HepG2 (cell line): ENCODE measurements around the gene DDC. TPM values are rescaled to one million over a fixed set of nuclear protein-coding genes. Genes with fewer than 3 reads are reported as not detected.

Experiments
- ATF7-NPFF ChIP-seq: sonication (generic); formaldehyde crosslinking; IDR thresholded peaks from 2 replicates; pipeline ENCODE4 v1.8.1; 2023; ENCODE audit warnings: mild to moderate bottlenecking, low read depth, missing genetic modification reagents, moderate library complexity
- CEBPB ChIP-seq: IDR thresholded peaks from 2 replicates; pipeline ENCODE4 v1.6.1; 2011; ENCODE audit warnings: low read depth, low read length, improper control_type of control experiment, borderline replicate concordance
- CHCHD3 ChIP-seq: sonication (generic); formaldehyde crosslinking; IDR thresholded peaks from 2 replicates; pipeline ENCODE4 v1.8.0; 2022; ENCODE audit warnings: mild to moderate bottlenecking, missing genetic modification reagents, moderate library complexity
- FOXA3 ChIP-seq: IDR thresholded peaks from 2 replicates; pipeline ENCODE4 v1.6.1; 2016; ENCODE audit warnings: missing genetic modification reagents, missing compliant biosample characterization
- HNF4G ChIP-seq, 2 experiments: sonication (generic) in 1 of 2; formaldehyde crosslinking in 1 of 2; IDR thresholded peaks; 2 replicates each; pipeline versions ENCODE4 v1.4.0 to v1.6.1; 2011 to 2020; ENCODE audit warnings: borderline replicate concordance in 2 of 2, low read depth in 2 of 2, mild to moderate bottlenecking in 2 of 2, low read length in 1 of 2, missing genetic modification reagents in 1 of 2, moderate library complexity in 1 of 2
- IKZF1 ChIP-seq: fragments of 450-650 bp; IDR thresholded peaks from 2 replicates; pipeline ENCODE4 v1.7.1; 2016
- KDM5B ChIP-seq: sonication (generic); formaldehyde crosslinking; IDR thresholded peaks from 2 replicates; pipeline ENCODE4 v1.4.0; 2020; ENCODE audit warnings: missing genetic modification reagents, mild to moderate bottlenecking, borderline replicate concordance
- MIER3 ChIP-seq: IDR thresholded peaks from 2 replicates; pipeline ENCODE4 v1.6.1; 2016; ENCODE audit warnings: missing compliant biosample characterization, borderline replicate concordance
- MYNN ChIP-seq: sonication (generic); formaldehyde crosslinking; IDR thresholded peaks from 2 replicates; pipeline ENCODE4 v1.4.0; 2020; ENCODE audit warnings: mild to moderate bottlenecking, low read depth, missing genetic modification reagents
- PCBP2 ChIP-seq: fragments of 200-400 bp; formaldehyde crosslinking; optimal IDR thresholded peaks from 2 replicates; pipeline ENCODE3; 2018; ENCODE audit warnings: low read length, low read depth; ENCODE audit not compliant: poor library complexity, severe bottlenecking
- RAD51 ChIP-seq: fragments of 450-650 bp; IDR thresholded peaks from 2 replicates; pipeline ENCODE4 v1.6.1; 2016; ENCODE audit warnings: borderline replicate concordance
- SNAI1 ChIP-seq: sonication (generic); formaldehyde crosslinking; IDR thresholded peaks from 2 replicates; pipeline ENCODE4 v1.5.0; 2020; ENCODE audit warnings: mild to moderate bottlenecking, missing genetic modification reagents, borderline replicate concordance
- ZBTB38 ChIP-seq: sonication (generic); formaldehyde crosslinking; IDR thresholded peaks from 2 replicates; pipeline ENCODE4 v1.5.1; 2020; ENCODE audit warnings: mild to moderate bottlenecking, missing genetic modification reagents
- ZMYM2 ChIP-seq: sonication (generic); formaldehyde crosslinking; IDR thresholded peaks from 2 replicates; pipeline ENCODE4 v1.8.0; 2022; ENCODE audit warnings: mild to moderate bottlenecking, missing genetic modification reagents
- ZNF788 ChIP-seq: sonication (generic); formaldehyde crosslinking; IDR thresholded peaks from 2 replicates; pipeline ENCODE4 v1.5.0; 2020; ENCODE audit warnings: mild to moderate bottlenecking, missing genetic modification reagents, borderline replicate concordance
- ZZZ3 ChIP-seq: sonication (generic); formaldehyde crosslinking; IDR thresholded peaks from 2 replicates; pipeline ENCODE4 v1.4.0; 2020; ENCODE audit warnings: missing genetic modification reagents, mild to moderate bottlenecking, borderline replicate concordance
- polyA plus RNA-seq, 8 experiments: library from polyadenylated mRNA; depleted of rRNA in 3 of 8; stranded (reverse) in 7 of 8; unstranded in 1 of 8; fragments of >200 nt; fragmentation: Illumina TruSeq in 4 of 8; extraction: Trizol in 4 of 8; gene quantifications; 2 replicates each; pipeline versions ENCODE4 v1.2.1 to v1.2.3, GENCODE V29; 2011 to 2016; ENCODE audit warnings: low read depth in 4 of 8, missing spikeins in 1 of 8, mixed read lengths in 1 of 8; ENCODE audit not compliant: insufficient read depth in 1 of 8
- total RNA-seq, 5 experiments: library from RNA; depleted of rRNA; stranded (reverse); fragments of >200 nt; fragmentation: Illumina TruSeq; extraction: Trizol; gene quantifications; 2 replicates each; pipeline ENCODE4 v1.2.3, GENCODE V29; 2016; ENCODE audit warnings: low read depth in 1 of 5
- TF ChIP-seq, protein P1 (sequence below): sonication (generic); formaldehyde crosslinking; IDR thresholded peaks from 2 replicates; pipeline ENCODE4 v1.4.0; 2020; ENCODE audit warnings: low read depth, mild to moderate bottlenecking, missing genetic modification reagents
- TF ChIP-seq, protein P2 (sequence below): IDR thresholded peaks from 2 replicates; pipeline ENCODE4 v1.4.0; 2020; ENCODE audit warnings: mild to moderate bottlenecking, missing genetic modification reagents
- TF ChIP-seq, protein P3 (sequence below): sonication (generic); formaldehyde crosslinking; IDR thresholded peaks from 2 replicates; pipeline ENCODE4 v1.5.0; 2020; ENCODE audit warnings: mild to moderate bottlenecking, missing genetic modification reagents, borderline replicate concordance
- TF ChIP-seq, protein P4 (sequence below): sonication (generic); formaldehyde crosslinking; IDR thresholded peaks from 2 replicates; pipeline ENCODE4 v1.4.0; 2020; ENCODE audit warnings: mild to moderate bottlenecking, low read depth, missing genetic modification reagents

Gene DDC
- total and polyA plus RNA-seq, 2 of the 13 experiments (the other 11 are each of a cell fraction or from before 2014, with no cell fraction given), result 11.7 to 93.3 TPM

DNA sequence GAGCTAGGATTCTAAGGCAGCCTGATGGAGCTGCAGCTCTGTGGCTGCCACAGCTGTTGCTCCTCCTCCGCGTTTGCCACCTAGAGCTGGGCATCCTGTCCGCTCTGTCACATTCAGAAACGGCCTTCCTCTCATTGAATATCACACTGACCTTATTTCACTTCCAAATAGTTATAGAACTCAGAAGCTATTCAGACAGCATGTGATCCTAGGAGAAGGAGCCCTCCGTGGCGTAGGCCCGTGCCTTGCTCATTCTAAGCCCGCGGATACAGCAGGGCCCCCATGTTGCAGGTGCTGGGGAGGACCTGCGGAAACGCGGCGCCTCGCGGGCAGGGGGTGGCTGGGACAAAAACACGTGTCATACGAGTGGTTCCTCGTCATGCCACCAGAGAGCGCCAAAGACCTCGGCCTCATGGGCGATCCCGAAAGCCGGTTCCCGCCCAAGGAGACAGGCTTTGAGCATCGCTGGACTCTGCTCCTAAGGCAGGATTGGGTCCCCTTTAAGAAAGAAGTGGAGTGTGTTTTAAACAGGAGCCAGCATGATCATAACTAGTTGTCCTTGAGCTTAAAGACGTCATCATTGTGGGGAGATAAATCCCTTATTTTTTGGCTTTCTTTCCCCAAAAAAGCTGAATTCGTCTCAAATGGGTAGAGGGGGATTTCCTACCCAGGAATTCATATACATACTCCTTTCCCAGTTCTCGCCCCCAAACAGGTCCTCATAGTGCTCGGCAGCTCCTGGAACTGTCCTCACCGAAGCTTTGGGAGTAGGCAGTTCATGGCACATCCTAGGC is 97.2 kb downstream of the DDC start (continued):
- TF ChIP-seq PCBP2, result no peak
- no peak for TF ChIP-seq ZZZ3 (CRISPR knock-in tag)
- TF ChIP-seq, protein P1, sequence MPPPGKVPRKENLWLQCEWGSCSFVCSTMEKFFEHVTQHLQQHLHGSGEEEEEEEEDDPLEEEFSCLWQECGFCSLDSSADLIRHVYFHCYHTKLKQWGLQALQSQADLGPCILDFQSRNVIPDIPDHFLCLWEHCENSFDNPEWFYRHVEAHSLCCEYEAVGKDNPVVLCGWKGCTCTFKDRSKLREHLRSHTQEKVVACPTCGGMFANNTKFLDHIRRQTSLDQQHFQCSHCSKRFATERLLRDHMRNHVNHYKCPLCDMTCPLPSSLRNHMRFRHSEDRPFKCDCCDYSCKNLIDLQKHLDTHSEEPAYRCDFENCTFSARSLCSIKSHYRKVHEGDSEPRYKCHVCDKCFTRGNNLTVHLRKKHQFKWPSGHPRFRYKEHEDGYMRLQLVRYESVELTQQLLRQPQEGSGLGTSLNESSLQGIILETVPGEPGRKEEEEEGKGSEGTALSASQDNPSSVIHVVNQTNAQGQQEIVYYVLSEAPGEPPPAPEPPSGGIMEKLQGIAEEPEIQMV (CRISPR knock-in tag), result peak; percentile 46; the same call in 1 of the 2 replicates
- TF ChIP-seq, protein P2, sequence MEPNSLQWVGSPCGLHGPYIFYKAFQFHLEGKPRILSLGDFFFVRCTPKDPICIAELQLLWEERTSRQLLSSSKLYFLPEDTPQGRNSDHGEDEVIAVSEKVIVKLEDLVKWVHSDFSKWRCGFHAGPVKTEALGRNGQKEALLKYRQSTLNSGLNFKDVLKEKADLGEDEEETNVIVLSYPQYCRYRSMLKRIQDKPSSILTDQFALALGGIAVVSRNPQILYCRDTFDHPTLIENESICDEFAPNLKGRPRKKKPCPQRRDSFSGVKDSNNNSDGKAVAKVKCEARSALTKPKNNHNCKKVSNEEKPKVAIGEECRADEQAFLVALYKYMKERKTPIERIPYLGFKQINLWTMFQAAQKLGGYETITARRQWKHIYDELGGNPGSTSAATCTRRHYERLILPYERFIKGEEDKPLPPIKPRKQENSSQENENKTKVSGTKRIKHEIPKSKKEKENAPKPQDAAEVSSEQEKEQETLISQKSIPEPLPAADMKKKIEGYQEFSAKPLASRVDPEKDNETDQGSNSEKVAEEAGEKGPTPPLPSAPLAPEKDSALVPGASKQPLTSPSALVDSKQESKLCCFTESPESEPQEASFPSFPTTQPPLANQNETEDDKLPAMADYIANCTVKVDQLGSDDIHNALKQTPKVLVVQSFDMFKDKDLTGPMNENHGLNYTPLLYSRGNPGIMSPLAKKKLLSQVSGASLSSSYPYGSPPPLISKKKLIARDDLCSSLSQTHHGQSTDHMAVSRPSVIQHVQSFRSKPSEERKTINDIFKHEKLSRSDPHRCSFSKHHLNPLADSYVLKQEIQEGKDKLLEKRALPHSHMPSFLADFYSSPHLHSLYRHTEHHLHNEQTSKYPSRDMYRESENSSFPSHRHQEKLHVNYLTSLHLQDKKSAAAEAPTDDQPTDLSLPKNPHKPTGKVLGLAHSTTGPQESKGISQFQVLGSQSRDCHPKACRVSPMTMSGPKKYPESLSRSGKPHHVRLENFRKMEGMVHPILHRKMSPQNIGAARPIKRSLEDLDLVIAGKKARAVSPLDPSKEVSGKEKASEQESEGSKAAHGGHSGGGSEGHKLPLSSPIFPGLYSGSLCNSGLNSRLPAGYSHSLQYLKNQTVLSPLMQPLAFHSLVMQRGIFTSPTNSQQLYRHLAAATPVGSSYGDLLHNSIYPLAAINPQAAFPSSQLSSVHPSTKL, result peak; percentile 37; the same call in 1 of the 2 replicates
- no peak for TF ChIP-seq HNF4G (IDR thresholded peaks at IDR 0.05; ENCODE audit: borderline replicate concordance, low read depth, low read length)
- TF ChIP-seq HNF4G (CRISPR knock-in tag; IDR thresholded peaks at IDR 0.05; ENCODE audit: borderline replicate concordance, low read depth), result 0 out of 2 replicates have a peak, but pooled peaks have one; percentile 45
- no peak for TF ChIP-seq RAD51
- TF ChIP-seq ZMYM2 (CRISPR knock-in tag), result 0 out of 2 replicates have a peak, but pooled peaks have one; percentile 35
- TF ChIP-seq CHCHD3 (CRISPR knock-in tag), result no peak
- TF ChIP-seq KDM5B (CRISPR knock-in tag), result peak; percentile 71; the same call in 1 of the 2 replicates
- no peak for TF ChIP-seq SNAI1 (CRISPR knock-in tag)
- TF ChIP-seq IKZF1, result no peak
- peak; percentile 67; the same call in 1 of the 2 replicates for TF ChIP-seq ZBTB38 (CRISPR knock-in tag)
- 0 out of 2 replicates have a peak, but pooled peaks have one; percentile 26 for TF ChIP-seq FOXA3 (CRISPR knock-in tag)
- TF ChIP-seq, protein P3, sequence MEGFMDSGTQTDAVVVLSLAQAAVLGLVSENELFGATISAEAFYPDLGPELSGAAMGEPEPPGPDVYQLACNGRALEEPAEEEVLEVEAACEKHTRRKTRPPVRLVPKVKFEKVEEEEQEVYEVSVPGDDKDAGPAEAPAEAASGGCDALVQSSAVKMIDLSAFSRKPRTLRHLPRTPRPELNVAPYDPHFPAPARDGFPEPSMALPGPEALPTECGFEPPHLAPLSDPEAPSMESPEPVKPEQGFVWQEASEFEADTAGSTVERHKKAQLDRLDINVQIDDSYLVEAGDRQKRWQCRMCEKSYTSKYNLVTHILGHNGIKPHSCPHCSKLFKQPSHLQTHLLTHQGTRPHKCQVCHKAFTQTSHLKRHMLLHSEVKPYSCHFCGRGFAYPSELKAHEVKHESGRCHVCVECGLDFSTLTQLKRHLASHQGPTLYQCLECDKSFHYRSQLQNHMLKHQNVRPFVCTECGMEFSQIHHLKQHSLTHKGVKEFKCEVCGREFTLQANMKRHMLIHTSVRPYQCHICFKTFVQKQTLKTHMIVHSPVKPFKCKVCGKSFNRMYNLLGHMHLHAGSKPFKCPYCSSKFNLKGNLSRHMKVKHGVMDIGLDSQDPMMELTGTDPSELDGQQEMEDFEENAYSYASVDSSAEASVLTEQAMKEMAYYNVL, result no peak
- TF ChIP-seq, protein P4, sequence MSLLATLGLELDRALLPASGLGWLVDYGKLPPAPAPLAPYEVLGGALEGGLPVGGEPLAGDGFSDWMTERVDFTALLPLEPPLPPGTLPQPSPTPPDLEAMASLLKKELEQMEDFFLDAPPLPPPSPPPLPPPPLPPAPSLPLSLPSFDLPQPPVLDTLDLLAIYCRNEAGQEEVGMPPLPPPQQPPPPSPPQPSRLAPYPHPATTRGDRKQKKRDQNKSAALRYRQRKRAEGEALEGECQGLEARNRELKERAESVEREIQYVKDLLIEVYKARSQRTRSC (CRISPR knock-in tag), result no peak
- TF ChIP-seq ATF7-NPFF, result peak; percentile 77
- TF ChIP-seq MIER3 (CRISPR knock-in tag), result peak; percentile 70; the same call in 1 of the 2 replicates
- 0 out of 2 replicates have a peak, but pooled peaks have one; percentile 41 for TF ChIP-seq MYNN (CRISPR knock-in tag)
- peak; percentile 40; the same call in 1 of the 2 replicates for TF ChIP-seq ZNF788 (CRISPR knock-in tag)
- no peak for TF ChIP-seq CEBPB
